ENCODE data around the gene JTB.
"Not testable (repeated sequence)": the region's sequence is repeated elsewhere in the genome, so short reads cannot be mapped to it uniquely, and the experiment has no call there.

The JTB gene

GRCh38 chr1:153977250-153978240 lies at the start of gene JTB:
JTB (minus strand) TSS chr1:153977674; CDS start chr1:153977252, 422 bp downstream.
- DNase-seq = peak; percentile 91

- no peak for DNase-seq
Measured at GRCh38 chr1:154019940-154020339, 42.5 kb upstream of the JTB start.

- DNase-seq = no peak
Measured at GRCh38 chr1:154019269-154019668, 41.8 kb upstream of the JTB start.

- DNase-seq = no peak
Measured at GRCh38 chr1:154014154-154014907, 36.9 kb upstream of the JTB start.

- DNase-seq = not testable (repeated sequence)
Measured at GRCh38 chr1:154012543-154012942, 35.1 kb upstream of the JTB start.

GRCh38 chr1:154012129-154012528 lies 34.7 kb upstream of the JTB start:
- no peak for DNase-seq

- DNase-seq = no peak
Measured at GRCh38 chr1:154006136-154006535, 28.7 kb upstream of the JTB start.

GRCh38 chr1:154000420-154000819 lies 22.9 kb upstream of the JTB start:
- no peak for DNase-seq

GRCh38 chr1:153996882-153997281 lies 19.4 kb upstream of the JTB start:
- not testable (repeated sequence) for DNase-seq

- DNase-seq = no peak
Measured at GRCh38 chr1:153995640-153996039, 18.2 kb upstream of the JTB start.

GRCh38 chr1:153995202-153995601 lies 17.7 kb upstream of the JTB start:
- no peak for DNase-seq

GRCh38 chr1:153991806-153992205 lies 14.3 kb upstream of the JTB start:
- DNase-seq = no peak

- DNase-seq = no peak
Measured at GRCh38 chr1:153991151-153991630, 13.7 kb upstream of the JTB start.

- peak; percentile 94 for DNase-seq
Measured at GRCh38 chr1:153990468-153991150, 13.1 kb upstream of the JTB start, which contains the start of gene RPS27. RPS27 (plus strand) TSS chr1:153990762; CDS start chr1:153990797, 35 bp downstream.

GRCh38 chr1:153987621-153988020 lies 10.1 kb upstream of the JTB start:
- no peak for DNase-seq

- DNase-seq = peak; percentile 75
Measured at GRCh38 chr1:153985941-153986761, 8.7 kb upstream of the JTB start, which contains the start of gene RAB13. RAB13 (minus strand) TSS chr1:153986339; CDS start chr1:153986236, 103 bp downstream.

- peak; percentile 75 for DNase-seq
Measured at GRCh38 chr1:153985341-153985912, 8.0 kb upstream of the JTB start.

- DNase-seq = no peak
Measured at GRCh38 chr1:153984123-153984894, 6.8 kb upstream of the JTB start.

GRCh38 chr1:153981735-153982134 lies 4.3 kb upstream of the JTB start:
- DNase-seq = not testable (repeated sequence)

GRCh38 chr1:153979091-153979490 lies 1.6 kb upstream of the JTB start:
- not testable (repeated sequence) for DNase-seq

Data from activated CD8-positive, alpha-beta memory T cell treated with anti-CD3 and anti-CD28 coated beads for 24 hours (primary cell).